LNCAP (cell line): Measurements from ENCODE around the gene RCSD1.

ENCODE experiments used
- CTCF ChIP-seq: fragments of 450-650 bp; IDR thresholded peaks from 2 replicates; pipeline ENCODE4 v1.5.1; 2017; ENCODE audit warnings: mild to moderate bottlenecking

The RCSD1 gene

GRCh38 chr1:167722870-167723251, 92.8 kb downstream of the RCSD1 start:
- no peak for TF ChIP-seq CTCF

- no peak for TF ChIP-seq CTCF
Measured at GRCh38 chr1:167723707-167724323, 93.8 kb downstream of the RCSD1 start.

- TF ChIP-seq CTCF: no peak
Measured at GRCh38 chr1:167726008-167726407, 96.0 kb downstream of the RCSD1 start.

- TF ChIP-seq CTCF: no peak
Measured at GRCh38 chr1:167728818-167729410, 98.9 kb downstream of the RCSD1 start.

- no peak for TF ChIP-seq CTCF
Measured at GRCh38 chr1:167734227-167734626, 104.2 kb downstream of the RCSD1 start.

- TF ChIP-seq CTCF: no peak
Measured at GRCh38 chr1:167734841-167735240, 104.8 kb downstream of the RCSD1 start.

GRCh38 chr1:167737169-167737568, 107.1 kb downstream of the RCSD1 start:
- no peak for TF ChIP-seq CTCF

GRCh38 chr1:167738158-167738557, 108.1 kb downstream of the RCSD1 start:
- no peak for TF ChIP-seq CTCF
